Measurements from ENCODE around the gene ARL5B.

ARL5B gene

DNA sequence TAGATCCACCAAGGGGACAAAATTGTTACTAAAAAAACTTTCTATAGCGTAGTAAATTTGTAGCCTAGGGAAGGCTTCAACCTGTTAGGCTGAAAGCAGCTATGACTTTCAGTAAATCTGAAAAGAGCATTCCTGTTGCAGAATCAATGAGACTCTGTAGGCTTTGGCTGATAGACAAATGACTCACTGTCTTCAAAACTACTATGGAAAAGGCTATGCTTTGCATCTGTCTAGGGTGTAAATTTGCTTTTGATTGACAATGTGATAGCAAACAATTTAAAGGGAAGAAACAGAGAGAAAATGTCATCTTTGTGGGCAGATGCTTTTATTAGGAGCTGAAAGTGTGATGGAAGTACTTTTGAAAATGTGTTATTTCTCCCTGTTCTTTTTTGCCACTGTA, 60.6 kb downstream of the ARL5B start:
- in situ Hi-C loops (cut with HindIII; ENCODE audit: low sequenced_read_pairs) = no loop called here
- no peak for DNase-seq (ENCODE audit: low read depth)
- no peak overlapping the region for H3K4me3 ChIP-seq (ENCODE audit: low read depth, low read length)
- TF ChIP-seq, protein P1, sequence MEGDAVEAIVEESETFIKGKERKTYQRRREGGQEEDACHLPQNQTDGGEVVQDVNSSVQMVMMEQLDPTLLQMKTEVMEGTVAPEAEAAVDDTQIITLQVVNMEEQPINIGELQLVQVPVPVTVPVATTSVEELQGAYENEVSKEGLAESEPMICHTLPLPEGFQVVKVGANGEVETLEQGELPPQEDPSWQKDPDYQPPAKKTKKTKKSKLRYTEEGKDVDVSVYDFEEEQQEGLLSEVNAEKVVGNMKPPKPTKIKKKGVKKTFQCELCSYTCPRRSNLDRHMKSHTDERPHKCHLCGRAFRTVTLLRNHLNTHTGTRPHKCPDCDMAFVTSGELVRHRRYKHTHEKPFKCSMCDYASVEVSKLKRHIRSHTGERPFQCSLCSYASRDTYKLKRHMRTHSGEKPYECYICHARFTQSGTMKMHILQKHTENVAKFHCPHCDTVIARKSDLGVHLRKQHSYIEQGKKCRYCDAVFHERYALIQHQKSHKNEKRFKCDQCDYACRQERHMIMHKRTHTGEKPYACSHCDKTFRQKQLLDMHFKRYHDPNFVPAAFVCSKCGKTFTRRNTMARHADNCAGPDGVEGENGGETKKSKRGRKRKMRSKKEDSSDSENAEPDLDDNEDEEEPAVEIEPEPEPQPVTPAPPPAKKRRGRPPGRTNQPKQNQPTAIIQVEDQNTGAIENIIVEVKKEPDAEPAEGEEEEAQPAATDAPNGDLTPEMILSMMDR (IDR thresholded peaks at IDR 0.05; ENCODE audit: low read depth, low read length, missing control alignments) = no peak

- in situ Hi-C loops (cut with HindIII; ENCODE audit: low sequenced_read_pairs) = no loop called here
- no peak for DNase-seq (ENCODE audit: low read depth)
- TF ChIP-seq, protein P1 (IDR thresholded peaks at IDR 0.05; ENCODE audit: low read depth, low read length, missing control alignments) = no peak
- no peak overlapping the region for H3K4me3 ChIP-seq (ENCODE audit: low read depth, low read length)
These were observed 61.8 kb downstream of the ARL5B start for GRCh38 chr10:18721067-18721466.

GRCh38 chr10:18723801-18724200, 64.6 kb downstream of the ARL5B start:
- in situ Hi-C loops (cut with HindIII; ENCODE audit: low sequenced_read_pairs) = no loop called here
- H3K4me3 ChIP-seq (ENCODE audit: low read depth, low read length) = no peak overlapping the region
- DNase-seq (ENCODE audit: low read depth) = no peak
- TF ChIP-seq, protein P1 (IDR thresholded peaks at IDR 0.05; ENCODE audit: low read depth, low read length, missing control alignments) = no peak

Data from astrocyte of the cerebellum (primary cell).